GM21423 (cell line): ENCODE results near the gene UGT2A3.

ENCODE experiments used
- ATAC-seq: cut with Tn5 transposase; IDR thresholded peaks from one replicate; pipeline ENCODE4 v1.9.1; 2021; ENCODE audit warnings: mild to moderate bottlenecking, moderate library complexity; ENCODE audit not compliant: unreplicated experiment

Gene UGT2A3

GRCh38 chr4:68917016-68917415 lies 34.6 kb downstream of the UGT2A3 start:
- no peak for ATAC-seq

- ATAC-seq = no peak
These were observed 38.8 kb downstream of the UGT2A3 start for GRCh38 chr4:68912807-68913206.

GRCh38 chr4:68909385-68909784 lies 42.2 kb downstream of the UGT2A3 start:
- ATAC-seq = no peak

- no peak for ATAC-seq
These were observed 43.6 kb downstream of the UGT2A3 start for GRCh38 chr4:68907788-68908700.

GRCh38 chr4:68907245-68907644 lies 44.4 kb downstream of the UGT2A3 start:
- ATAC-seq = no peak

GRCh38 chr4:68906780-68907137 lies 44.8 kb downstream of the UGT2A3 start:
- no peak for ATAC-seq

- ATAC-seq = no peak
These were observed 45.4 kb downstream of the UGT2A3 start for GRCh38 chr4:68905939-68906779.

- ATAC-seq = no peak
These were observed 46.0 kb downstream of the UGT2A3 start for GRCh38 chr4:68905598-68905938.

- peak; percentile 78 for ATAC-seq
These were observed 46.8 kb downstream of the UGT2A3 start for GRCh38 chr4:68904786-68905185.

GRCh38 chr4:68896749-68897148 lies 54.9 kb downstream of the UGT2A3 start:
- ATAC-seq = no peak

- ATAC-seq = no peak
These were observed 55.9 kb downstream of the UGT2A3 start for GRCh38 chr4:68895561-68896198.

- no peak for ATAC-seq
These were observed 58.7 kb downstream of the UGT2A3 start for GRCh38 chr4:68892861-68893260.

- ATAC-seq = no peak
These were observed 59.9 kb downstream of the UGT2A3 start for GRCh38 chr4:68891678-68892077.

- ATAC-seq = no peak
These were observed 66.1 kb downstream of the UGT2A3 start for GRCh38 chr4:68885545-68885944.

- ATAC-seq = no peak
These were observed 67.7 kb downstream of the UGT2A3 start for GRCh38 chr4:68883870-68884269.
